H4 (cell line): ENCODE measurements around the gene SMYD1. TPM values are rescaled to one million over a fixed set of nuclear protein-coding genes. Genes with fewer than 3 reads are reported as not detected.
A peak's percentile ranks its signal among the peaks of the same experiment; 100 is the strongest.

Source experiments
- DNase-seq: peaks from one replicate; pipeline ENCODE4 v3.0.0-alpha.2; 2015; ENCODE audit warnings: low spot score
- total RNA-seq: library from RNA; depleted of rRNA; stranded (reverse); fragments of >200 nt; shearing (Covaris generic); gene quantifications from 2 replicates; pipeline ENCODE4 v1.2.3, GENCODE V29; 2014; rRNA removed

SMYD1 gene
- total RNA-seq, 1 experiment from 2014 or later, result not detected

DNA sequence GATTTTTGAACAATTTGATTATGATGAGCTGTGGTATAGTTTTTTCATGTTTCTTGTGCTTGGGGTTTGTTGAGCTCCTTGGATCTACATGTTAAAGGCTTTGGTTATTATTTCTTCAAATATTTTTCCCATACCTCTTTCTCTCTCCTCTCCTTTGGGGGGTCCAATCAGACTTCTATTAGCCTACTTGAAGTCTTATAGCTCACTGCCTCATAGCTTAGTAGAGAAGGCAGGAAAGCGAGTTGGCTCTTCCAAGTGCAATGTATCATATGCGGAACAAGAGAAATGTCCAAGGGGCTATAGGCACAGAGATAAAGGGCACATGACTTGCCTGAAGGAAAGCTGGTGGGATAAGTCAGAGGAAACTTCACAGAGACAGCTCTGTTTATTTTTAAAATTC, 74.3 kb downstream of the SMYD1 start:
- no peak for DNase-seq

- no peak for DNase-seq
Observed at GRCh38 chr2:88144271-88144670, 76.6 kb downstream of the SMYD1 start.

DNA sequence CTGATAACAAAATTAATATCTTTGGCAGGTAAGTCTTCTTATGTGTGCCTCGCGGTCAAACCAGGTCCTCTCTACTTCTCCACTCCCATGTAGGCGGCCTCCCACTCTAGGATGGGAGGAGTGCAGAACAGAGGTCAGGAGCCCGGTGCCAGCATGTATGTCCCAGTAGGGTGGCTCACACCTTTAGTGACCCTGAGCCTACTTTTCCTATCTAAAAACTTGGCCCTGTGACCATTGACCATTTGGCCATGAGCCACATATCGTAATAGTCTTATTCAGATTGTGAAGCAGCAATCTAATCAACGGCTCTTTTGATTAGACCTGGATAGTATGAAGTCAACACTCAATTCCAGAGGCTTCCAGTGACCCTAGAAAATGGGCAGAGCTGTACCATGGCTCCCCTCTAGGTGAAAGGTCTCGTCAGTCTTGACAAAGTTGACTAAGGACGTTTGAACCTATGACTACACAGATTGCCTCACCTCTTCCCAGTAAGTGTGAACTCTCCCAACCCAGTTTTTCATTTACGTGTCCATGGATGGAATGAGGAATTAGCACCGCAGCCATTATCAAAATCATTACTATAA, 77.4 kb downstream of the SMYD1 start:
- no peak for DNase-seq

DNA sequence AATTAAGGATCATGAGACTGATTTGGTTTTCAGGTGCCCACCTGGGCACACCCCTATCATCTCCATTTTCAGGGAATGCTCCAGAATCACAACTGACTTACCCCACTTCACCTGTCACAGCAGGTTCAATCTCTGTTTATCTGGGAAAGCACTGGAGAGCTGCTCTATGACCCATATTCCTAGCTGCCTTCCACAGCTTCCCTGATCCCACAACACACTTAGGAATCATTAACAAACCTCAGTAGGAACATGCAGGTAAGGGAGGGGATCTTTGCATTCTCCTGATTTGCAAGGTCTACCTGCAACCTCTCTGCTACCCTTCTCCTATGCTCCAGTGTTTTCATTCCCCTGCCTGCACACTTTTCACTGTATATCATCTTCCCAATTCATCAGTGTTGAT, 79.0 kb downstream of the SMYD1 start:
- DNase-seq, result no peak

- DNase-seq, result no peak
Observed at GRCh38 chr2:88147145-88147544, 79.5 kb downstream of the SMYD1 start.

- DNase-seq, result no peak
Observed at GRCh38 chr2:88148929-88149438, 81.4 kb downstream of the SMYD1 start.

DNA sequence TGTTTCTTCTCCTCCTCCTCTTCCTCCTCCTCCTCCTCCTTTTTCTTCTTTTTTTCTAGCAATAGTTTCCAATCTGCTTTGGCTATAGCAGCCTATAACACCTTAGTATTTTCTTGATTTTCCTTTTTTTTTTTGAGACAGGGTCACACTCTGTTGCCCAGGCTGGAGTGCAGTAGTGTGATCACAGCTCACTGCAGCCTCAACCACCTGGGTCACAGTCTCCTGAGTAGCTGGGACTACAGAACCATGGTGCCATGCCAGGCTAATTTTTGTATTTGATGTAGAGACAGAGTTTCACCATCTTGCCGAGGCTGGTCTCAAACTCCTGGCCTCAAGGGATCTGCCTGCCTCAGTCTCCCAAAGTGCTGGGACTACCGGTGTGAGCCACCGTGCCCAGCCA, 91.9 kb downstream of the SMYD1 start:
- no peak for DNase-seq

DNA sequence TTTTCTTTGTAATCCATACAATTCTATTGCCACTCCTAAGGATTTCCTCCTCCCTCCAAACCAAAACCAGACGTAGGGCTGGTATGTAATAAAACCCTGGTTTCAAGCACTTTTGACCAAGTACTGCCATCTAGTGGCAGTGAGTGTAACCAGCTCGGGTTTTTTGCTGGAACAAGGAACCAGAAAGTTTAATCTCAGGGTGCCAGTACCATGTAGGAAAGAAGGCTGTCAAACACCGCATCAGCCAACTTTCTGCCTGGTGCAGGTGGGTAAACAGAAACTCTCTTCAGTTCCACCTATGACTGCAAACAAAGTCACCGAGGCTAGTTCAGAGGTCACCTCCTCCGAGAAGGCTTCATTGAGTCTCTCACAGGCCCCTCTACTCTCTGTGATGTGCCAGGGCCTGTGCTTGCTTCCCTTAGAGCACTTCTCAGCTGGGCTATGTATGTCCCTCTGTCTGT, 92.4 kb downstream of the SMYD1 start:
- DNase-seq, result peak; percentile 58

GRCh38 chr2:88160517-88160916, 92.9 kb downstream of the SMYD1 start:
- DNase-seq, result no peak

- no peak for DNase-seq
Observed at GRCh38 chr2:88161446-88162244, 94.0 kb downstream of the SMYD1 start.

Other genes starting within 250 kb of the SMYD1 start
- gene RGPD2, start 242.0 kb upstream of the SMYD1 start, total RNA-seq, result 1.2 TPM in 1 of 2 replicates, not detected in the other
- gene RNU2-63P, start 51.3 kb upstream of the SMYD1 start, total RNA-seq, result not detected in 2 replicates
- 28.3 and 35.3 TPM in 2 replicates for gene KRCC1, start 12.0 kb upstream of the SMYD1 start, total RNA-seq
- not detected in 2 replicates for gene FABP1, start 60.2 kb downstream of the SMYD1 start, total RNA-seq
- gene THNSL2, start 102.5 kb downstream of the SMYD1 start, total RNA-seq, result not detected in 2 replicates